Heart right ventricle (tissue), 16 donors: ENCODE results near the gene CREB3L1. TPM values are rescaled to one million over a fixed set of nuclear protein-coding genes. Genes with fewer than 3 reads are reported as not detected.

Experiments used
- ATAC-seq, 8 donors: fragments of 200-7000 bp; cut with Tn5 transposase; one replicate each; pipeline ENCODE4 v1.9.1; 2020; ENCODE audit warnings: mild to moderate bottlenecking in 8 of 8, moderate library complexity in 8 of 8, moderate number of reproducible peaks in 1 of 8
- DNase-seq, 2 donors: peaks; one replicate each; pipeline ENCODE4 v3.0.0-alpha.2; 2020
- H3K27ac ChIP-seq, 10 donors: fragments of 200-600 bp; sonication (generic) in 2 of 10; one replicate each; pipeline versions ENCODE4 v1.5.0 to v1.8.0; 2020 to 2022; ENCODE audit warnings: mild to moderate bottlenecking in 3 of 10
- H3K27me3 ChIP-seq, 7 donors: fragments of 200-600 bp; one replicate each; pipeline ENCODE4 v1.8.0; 2021 to 2022; ENCODE audit warnings: mild to moderate bottlenecking in 2 of 7
- H3K36me3 ChIP-seq, 9 donors: fragments of 200-600 bp; sonication (generic) in 1 of 9; one replicate each; pipeline versions ENCODE4 v1.5.0 to v1.8.0; 2020 to 2022; ENCODE audit warnings: mild to moderate bottlenecking in 2 of 9
- H3K4me1 ChIP-seq, 9 donors: fragments of 200-600 bp; sonication (generic) in 1 of 9; one replicate each; pipeline versions ENCODE4 v1.5.0 to v1.8.0; 2020 to 2022; ENCODE audit warnings: mild to moderate bottlenecking in 4 of 9
- H3K4me3 ChIP-seq, 10 donors: fragments of 200-600 bp; sonication (generic) in 2 of 10; one replicate each; pipeline versions ENCODE4 v1.5.0 to v1.8.0; 2020 to 2022; ENCODE audit warnings: mild to moderate bottlenecking in 7 of 10, moderate library complexity in 2 of 10
- H3K9me3 ChIP-seq, 11 donors: fragments of 200-600 bp in 10 of 11; sonication (generic) in 2 of 11; one replicate each; pipeline versions ENCODE4 v1.5.0 to v1.8.0; 2013 to 2022; ENCODE audit warnings: mild to moderate bottlenecking in 2 of 11, control low read depth in 1 of 11, moderate library complexity in 1 of 11
- WGBS, 2 donors: extraction: QIAGEN DNeasy Blood & Tissue Kit; methylation state at CpG; one replicate each; pipeline ENCODE4 v1.1.7; 2013; ENCODE audit warnings: inconsistent platforms in 1 of 2; 5-methylcytosine and 5-hydroxymethylcytosine counted together
- intact Hi-C, 10 donors: fragments of 100-400 bp; cut with DNase I; formaldehyde crosslinking; loops; one replicate each; pipeline versions ENCODE4 v1.11.1 to v1.14.2; 2022
- long read RNA-seq, 3 donors: library from polyadenylated mRNA; unstranded; transcript quantifications; one replicate each; pipeline ENCODE4 v2.0.0, GENCODE V29; 2020 to 2021
- polyA plus RNA-seq, 2 donors: library from polyadenylated mRNA; stranded (reverse); fragments of 200-250 nt; gene quantifications; one replicate each; pipeline ENCODE4 v1.2.3, GENCODE V29; 2013
- total RNA-seq, 10 donors: library from RNA; stranded (reverse); fragmentation: NEBNext Ultra II Directional in 3 of 10; extraction: Animal tissue kit (Norgen Biotek cat#: 25700) in 3 of 10; gene quantifications; one replicate each; pipeline versions ENCODE4 v1.2.1 to v1.2.4, GENCODE V29; 2021 to 2023
- TF ChIP-seq, protein P1 (sequence below), 9 donors: fragments of 200-600 bp; sonication (generic) in 2 of 9; IDR thresholded peaks; one replicate each; pipeline versions ENCODE4 v1.5.0 to v1.8.0; 2021 to 2022; ENCODE audit warnings: antibody characterized with exemption in 9 of 9, mild to moderate bottlenecking in 5 of 9, moderate library complexity in 1 of 9
- donor health status: Arrhythmogenic right ventricular cardiomyopathy.
- donor health status: ischemic (EF 13 %, LVEDD 7.1; RV severe dilation, severe dysfunction).
- donor health status: healthy with polysubstance abuse.
- donor health status: DM: no; HTN: yes; CAD: no.
- donor health status: DM: no; HTN: no; CAD: no.
- donor health status: ischemic (EF 25% LVEDD 6.9; RV normal size, moderate dysfunction).
- donor health status: ischemic (EF 25% LVEDD 5.7; RV mildly dilated, moderate dysfunction).
- donor health status: healthy.
- donor health status: DM: yes; HTN: yes; CAD: no.
- donor health status: Ischemic cardiomyopathy.
- donor health status: ischemic (EF 35%, LVEDD 5.7; RV mildly dilated, moderate dysfunction).
- donor health status: nonischemic (EF 11% LVEDD 7.7; RV severe dilation, severe dysfunction).
- donor health status: DM: yes; HTN: yes; CAD: no.
- donor health status: PGD.
- donor health status: ischemic (EF 29% LVEDD 5.4; RV normal size, mild dysfunction).
- donor health status: nonischemic (EF 23%, LVEDD 6.1; RV moderate dilation, normal function).

Gene CREB3L1
- total RNA-seq, result 100 to 1,000 TPM in 1 of 10 donors, 10 to 100 TPM in 9; 14.9 to 127 (median 36.1) TPM
- polyA plus RNA-seq, result 10 to 100 TPM in 1 of 2 donors, 1 to 10 TPM in 1; 9.7 to 49.5 TPM
- long read RNA-seq, donor 1, transcript CREB3L1-205 (4 exons, 1,817 nt), result major isoform, 16 of 19 reads
- long read RNA-seq, donor 1, partial matches to known transcripts, result 1 of 19 reads
- long read RNA-seq, donor 1, other reads (novel, unspliced or antisense), result 1 of 19 reads
- long read RNA-seq, donor 2, transcript CREB3L1-205 (4 exons, 1,817 nt), result major isoform, 13 of 17 reads
- long read RNA-seq, donor 2, partial matches to known transcripts, result 1 of 17 reads
- long read RNA-seq, donor 2, other reads (novel, unspliced or antisense), result 0 of 17 reads
- long read RNA-seq, donor 3, partial matches to known transcripts, result 2 of 4 reads
- long read RNA-seq, donor 3, other reads (novel, unspliced or antisense), result 0 of 4 reads

DNA sequence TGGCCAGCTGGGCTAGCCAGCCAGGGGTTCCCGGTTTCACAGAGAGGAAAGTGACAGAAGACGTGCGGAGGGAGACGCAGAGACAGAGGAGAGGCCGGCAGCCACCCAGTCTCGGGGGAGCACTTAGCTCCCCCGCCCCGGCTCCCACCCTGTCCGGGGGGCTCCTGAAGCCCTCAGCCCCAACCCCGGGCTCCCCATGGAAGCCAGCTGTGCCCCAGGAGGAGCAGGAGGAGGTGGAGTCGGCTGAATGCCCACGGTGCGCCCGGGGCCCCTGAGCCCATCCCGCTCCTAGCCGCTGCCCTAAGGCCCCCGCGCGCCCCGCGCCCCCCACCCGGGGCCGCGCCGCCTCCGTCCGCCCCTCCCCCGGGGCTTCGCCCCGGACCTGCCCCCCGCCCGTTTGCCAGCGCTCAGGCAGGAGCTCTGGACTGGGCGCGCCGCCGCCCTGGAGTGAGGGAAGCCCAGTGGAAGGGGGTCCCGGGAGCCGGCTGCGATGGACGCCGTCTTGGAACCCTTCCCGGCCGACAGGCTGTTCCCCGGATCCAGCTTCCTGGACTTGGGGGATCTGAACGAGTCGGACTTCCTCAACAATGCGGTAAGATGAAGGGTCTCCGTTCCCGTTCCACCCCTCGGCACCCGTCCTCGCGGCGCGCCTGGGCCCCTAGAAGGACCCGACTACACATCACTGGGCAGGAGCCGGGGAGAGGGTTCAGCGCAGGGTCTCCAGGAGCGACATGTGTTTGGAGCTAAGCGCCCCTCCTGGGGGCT lies at the start of gene CREB3L1:
Gene CREB3L1, plus strand, starts transcription at position 41 of the 765 bp plus-strand sequence. Its CDS starts 450 bp downstream, at position 491.
- H3K4me1 ChIP-seq, result peaks cover 34 to 92% (median 65%) of the 10 kb centered on the region in 9 donors

GRCh38 chr11:46229230-46229629 lies 48.2 kb upstream of the CREB3L1 start:
- intact Hi-C loops, result loop anchor here in 2 of 10 donors (10.0 kb wide), 1 partner anchor 94 kb away; no protein-coding TSS in a partner anchor
- TF ChIP-seq, protein P1, sequence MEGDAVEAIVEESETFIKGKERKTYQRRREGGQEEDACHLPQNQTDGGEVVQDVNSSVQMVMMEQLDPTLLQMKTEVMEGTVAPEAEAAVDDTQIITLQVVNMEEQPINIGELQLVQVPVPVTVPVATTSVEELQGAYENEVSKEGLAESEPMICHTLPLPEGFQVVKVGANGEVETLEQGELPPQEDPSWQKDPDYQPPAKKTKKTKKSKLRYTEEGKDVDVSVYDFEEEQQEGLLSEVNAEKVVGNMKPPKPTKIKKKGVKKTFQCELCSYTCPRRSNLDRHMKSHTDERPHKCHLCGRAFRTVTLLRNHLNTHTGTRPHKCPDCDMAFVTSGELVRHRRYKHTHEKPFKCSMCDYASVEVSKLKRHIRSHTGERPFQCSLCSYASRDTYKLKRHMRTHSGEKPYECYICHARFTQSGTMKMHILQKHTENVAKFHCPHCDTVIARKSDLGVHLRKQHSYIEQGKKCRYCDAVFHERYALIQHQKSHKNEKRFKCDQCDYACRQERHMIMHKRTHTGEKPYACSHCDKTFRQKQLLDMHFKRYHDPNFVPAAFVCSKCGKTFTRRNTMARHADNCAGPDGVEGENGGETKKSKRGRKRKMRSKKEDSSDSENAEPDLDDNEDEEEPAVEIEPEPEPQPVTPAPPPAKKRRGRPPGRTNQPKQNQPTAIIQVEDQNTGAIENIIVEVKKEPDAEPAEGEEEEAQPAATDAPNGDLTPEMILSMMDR (IDR thresholded peaks at IDR 0.05), result no peak
- Histone ChIP-seq H3K4me3 (no peak overlapping the region), H3K4me1 (no peaks in the 10 kb centered on the region), H3K9me3 (peaks cover 0 to 8% (median 0%) of the 10 kb centered on the region in 11 donors), H3K27ac (no peak overlapping the region), H3K36me3 (no peaks in the 10 kb centered on the region), H3K27me3 (peaks cover 0 to 7% (median 0%) of the 10 kb centered on the region in 7 donors)
- DNase-seq, result no peak
- ATAC-seq, result no peak
- 92 to 93% methylated on average over 13 of the region's 13 CpGs for WGBS, 2 donors

More for the DNA sequence above, at the start of gene CREB3L1:
- Histone ChIP-seq H3K9me3 (no peaks in the 10 kb centered on the region), H3K36me3 (no peaks in the 10 kb centered on the region), H3K27ac (peak within 1 kb of the TSS; percentile 70 to 93 (median 80)), H3K27me3 (peaks cover 0 to 36% (median 0%) of the 10 kb centered on the region in 7 donors), H3K4me3 (peak within 1 kb of the TSS; percentile 55 to 78 (median 70))
- intact Hi-C loops, result loop anchor here in 5 of 10 donors (2.0 to 5.0 kb wide), 3 partner anchors 17 to 36 kb away; no protein-coding TSS in a partner anchor
- TF ChIP-seq, protein P1 (IDR thresholded peaks at IDR 0.05), result no peak
- DNase-seq (peak; percentile 30 to 59), ATAC-seq (peak in 7 of 8 donors; percentile 3 to 28 (median 13))
- WGBS, 2 donors, result 2% methylated on average over 48 to 61 of the region's 61 CpGs

GRCh38 chr11:46234311-46234710 lies 43.2 kb upstream of the CREB3L1 start:
- WGBS, 2 donors, result 67 to 69% methylated on average over 12 of the region's 12 CpGs
- H3K27me3 ChIP-seq, result peaks cover 0 to 8% (median 0%) of the 10 kb centered on the region in 7 donors
- TF ChIP-seq, protein P1 (IDR thresholded peaks at IDR 0.05), result no peak
- no peak for ATAC-seq
- DNase-seq, result no peak
- intact Hi-C loops, result loop anchor here in 2 of 10 donors (10.0 kb wide), 1 partner anchor 270 kb away; no protein-coding TSS in a partner anchor
- H3K4me1 ChIP-seq, result peaks cover 3 to 32% (median 15%) of the 10 kb centered on the region in 9 donors
- H3K27ac ChIP-seq, result no peak overlapping the region
- H3K36me3 ChIP-seq, result no peaks in the 10 kb centered on the region
- H3K4me3 ChIP-seq, result no peak overlapping the region
- H3K9me3 ChIP-seq, result peaks cover 0 to 19% (median 5%) of the 10 kb centered on the region in 11 donors
